Cardiac septum (tissue), 1 donor: ENCODE results near the gene LCN1. TPM values are rescaled to one million over a fixed set of nuclear protein-coding genes. Genes with fewer than 3 reads are reported as not detected.

Experiments
- DNase-seq: peaks from one replicate; pipeline ENCODE4 v3.0.0-alpha.2; 2020; ENCODE audit warnings: low spot score
- intact Hi-C: fragments of 100-400 bp; cut with DNase I; formaldehyde crosslinking; loops from one replicate; pipeline ENCODE4 v1.14.0; 2022
- total RNA-seq: library from RNA; stranded (reverse); fragmentation: NEBNext Ultra II Directional; extraction: Animal tissue kit (Norgen Biotek cat#: 25700); gene quantifications from one replicate; pipeline ENCODE4 v1.2.1, GENCODE V29; 2021
- donor health status: DM: no; HTN: no; CAD: no.

LCN1 gene
- total RNA-seq, 1 donor from 2014 or later: not detected

DNA sequence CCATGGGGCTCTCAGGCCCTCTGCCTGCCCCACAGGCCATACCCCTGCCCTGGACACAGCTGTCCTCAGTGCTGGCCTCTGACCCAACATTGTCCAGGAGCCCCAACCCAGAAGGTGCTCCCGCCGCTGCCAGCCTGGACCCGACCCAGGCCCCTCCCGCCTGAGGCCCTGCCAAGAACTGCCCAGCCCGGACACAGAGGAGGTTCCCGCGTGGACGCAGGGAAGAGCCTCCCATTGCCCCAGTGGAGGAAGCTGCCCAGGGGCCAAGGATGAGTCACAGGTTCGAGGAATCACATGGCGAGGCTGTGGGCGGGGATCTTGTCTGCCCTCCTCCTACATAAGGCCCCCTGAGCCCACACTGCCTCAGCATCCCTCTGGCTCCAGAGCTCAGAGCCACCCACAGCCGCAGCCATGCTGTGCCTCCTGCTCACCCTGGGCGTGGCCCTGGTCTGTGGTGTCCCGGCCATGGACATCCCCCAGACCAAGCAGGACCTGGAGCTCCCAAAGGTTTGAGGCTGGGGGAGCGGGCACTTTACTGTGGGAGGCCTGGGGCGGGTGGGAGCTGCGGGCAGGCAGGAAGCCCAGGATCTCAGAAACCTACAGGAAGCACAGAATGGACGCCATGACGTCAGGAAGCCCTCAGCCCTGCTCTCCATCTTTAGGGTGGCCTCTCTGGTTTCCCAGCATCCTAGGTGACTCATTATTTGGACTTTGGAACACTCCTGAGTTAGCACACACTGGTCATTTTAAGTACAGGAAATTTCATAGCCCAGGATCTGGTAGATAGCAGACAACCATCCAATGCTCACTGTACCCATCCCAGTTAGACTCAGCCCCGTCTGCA, 40.4 kb downstream of the LCN1 start, which contains the start of gene PAEP:
PAEP (plus strand) TSS at position 366 of the 844 bp plus-strand sequence.
- no peak for DNase-seq
- intact Hi-C loops: no loop called here

GRCh38 chr9:135562235-135562745, 41.0 kb downstream of the LCN1 start:
- DNase-seq: no peak
- intact Hi-C loops: no loop called here

GRCh38 chr9:135563039-135563476, 41.8 kb downstream of the LCN1 start:
- no peak for DNase-seq
- intact Hi-C loops: no loop called here

GRCh38 chr9:135563858-135564257, 42.6 kb downstream of the LCN1 start:
- intact Hi-C loops: no loop called here
- DNase-seq: no peak

DNA sequence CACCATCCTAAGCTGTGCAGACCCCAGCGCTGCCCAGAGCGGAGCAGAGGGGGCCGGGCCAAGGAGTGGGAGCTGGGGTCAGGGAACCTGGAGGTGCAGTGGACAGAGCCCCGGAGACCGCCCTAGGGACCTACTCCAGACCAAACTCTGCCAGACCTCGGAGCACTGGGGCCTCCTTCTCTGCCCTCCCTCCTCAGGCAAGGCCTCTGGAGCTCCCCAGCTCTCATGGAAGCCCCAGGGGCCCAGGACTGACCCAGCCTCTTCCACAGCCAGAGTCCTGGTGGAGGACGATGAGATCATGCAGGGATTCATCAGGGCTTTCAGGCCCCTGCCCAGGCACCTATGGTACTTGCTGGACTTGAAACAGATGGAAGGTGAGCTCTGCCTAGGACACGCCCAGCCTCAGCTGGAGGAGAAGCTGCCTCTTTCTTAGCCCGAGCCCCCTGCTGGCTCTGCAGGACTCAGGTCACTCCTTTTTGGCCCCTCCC, 43.9 kb downstream of the LCN1 start:
- no peak for DNase-seq
- intact Hi-C loops: no loop called here

GRCh38 chr9:135565636-135566035, 44.4 kb downstream of the LCN1 start:
- DNase-seq: no peak
- intact Hi-C loops: no loop called here

DNA sequence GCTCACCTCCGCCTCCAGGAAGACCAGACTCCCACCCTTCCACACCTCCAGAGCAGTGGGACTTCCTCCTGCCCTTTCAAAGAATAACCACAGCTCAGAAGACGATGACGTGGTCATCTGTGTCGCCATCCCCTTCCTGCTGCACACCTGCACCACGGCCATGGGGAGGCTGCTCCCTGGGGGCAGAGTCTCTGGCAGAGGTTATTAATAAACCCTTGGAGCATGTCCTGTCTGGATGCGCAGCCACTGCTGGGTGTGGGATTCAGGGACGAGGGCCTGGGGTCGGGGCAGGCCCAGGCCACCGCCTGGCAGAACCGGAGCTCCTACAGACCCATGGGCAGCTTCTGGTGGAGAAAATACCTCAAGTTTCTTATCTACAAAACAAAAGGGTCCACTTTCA, 45.3 kb downstream of the LCN1 start:
- DNase-seq: no peak
- intact Hi-C loops: no loop called here

- no peak for DNase-seq
- intact Hi-C loops: no loop called here
Measured at GRCh38 chr9:135567311-135567710, 46.1 kb downstream of the LCN1 start.

DNA sequence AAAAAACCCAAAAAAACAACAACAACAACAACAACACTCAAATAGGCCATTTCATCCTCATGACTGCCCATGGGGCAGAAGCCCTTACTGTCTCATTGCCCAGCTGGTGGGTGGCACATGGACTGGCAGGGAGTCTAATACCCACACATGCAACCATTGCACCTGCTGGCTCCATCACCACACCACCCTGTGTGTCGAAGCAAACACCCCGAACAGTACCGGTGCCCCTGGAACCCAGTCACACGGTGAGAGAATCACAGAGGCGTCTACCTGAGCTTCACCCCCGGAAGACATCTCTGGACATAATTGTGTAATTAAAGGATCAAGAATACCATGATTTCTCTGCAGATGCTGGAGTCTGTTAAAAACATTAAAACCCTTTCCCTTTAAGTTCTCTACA, 46.8 kb downstream of the LCN1 start:
- DNase-seq: no peak
- intact Hi-C loops: no loop called here

- intact Hi-C loops: no loop called here
- DNase-seq: no peak
Measured at GRCh38 chr9:135570456-135570855, 49.2 kb downstream of the LCN1 start.

GRCh38 chr9:135572233-135572632, 51.0 kb downstream of the LCN1 start:
- no peak for DNase-seq

DNA sequence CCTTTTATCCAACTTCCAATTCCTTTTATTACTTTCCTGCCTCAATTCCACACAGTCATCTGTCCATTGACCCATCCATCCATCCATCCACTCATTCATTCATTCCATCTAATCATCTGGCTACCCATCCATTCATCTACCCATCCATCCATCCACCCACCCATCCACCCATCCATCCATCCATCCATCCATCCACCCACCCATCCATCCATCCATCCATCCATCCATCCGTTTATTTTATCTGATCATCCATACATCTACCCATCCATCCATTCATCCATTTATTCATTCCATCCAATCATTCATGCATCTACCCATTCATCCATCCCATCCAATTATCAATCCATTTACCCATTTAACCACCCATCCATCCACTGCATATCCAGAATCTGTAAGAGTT, 51.9 kb downstream of the LCN1 start:
- intact Hi-C loops: no loop called here
- no peak for DNase-seq

More at GRCh38 chr9:135572233-135572632, 51.0 kb downstream of the LCN1 start:
- intact Hi-C loops: no loop called here

DNA sequence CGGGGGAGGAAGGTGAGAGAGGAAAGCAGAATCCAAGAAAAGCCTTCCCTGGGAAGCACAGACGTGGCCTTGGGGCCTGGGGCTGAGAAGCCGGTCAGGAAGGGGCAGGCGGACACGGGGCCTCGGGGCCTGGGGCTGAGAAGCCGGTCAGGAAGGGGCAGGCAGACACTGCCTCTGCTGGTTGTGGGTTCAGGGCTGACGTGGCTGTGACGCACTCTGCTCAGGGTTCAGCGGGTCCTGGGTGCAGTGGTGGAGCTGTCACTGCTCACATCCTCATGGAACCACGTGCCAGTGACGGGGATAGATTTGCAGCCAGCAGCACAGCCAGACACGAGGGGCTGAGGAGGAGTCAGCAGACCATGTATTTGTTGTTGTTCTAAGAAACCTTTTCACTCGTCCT, 53.1 kb downstream of the LCN1 start:
- DNase-seq: no peak
- intact Hi-C loops: no loop called here

DNA sequence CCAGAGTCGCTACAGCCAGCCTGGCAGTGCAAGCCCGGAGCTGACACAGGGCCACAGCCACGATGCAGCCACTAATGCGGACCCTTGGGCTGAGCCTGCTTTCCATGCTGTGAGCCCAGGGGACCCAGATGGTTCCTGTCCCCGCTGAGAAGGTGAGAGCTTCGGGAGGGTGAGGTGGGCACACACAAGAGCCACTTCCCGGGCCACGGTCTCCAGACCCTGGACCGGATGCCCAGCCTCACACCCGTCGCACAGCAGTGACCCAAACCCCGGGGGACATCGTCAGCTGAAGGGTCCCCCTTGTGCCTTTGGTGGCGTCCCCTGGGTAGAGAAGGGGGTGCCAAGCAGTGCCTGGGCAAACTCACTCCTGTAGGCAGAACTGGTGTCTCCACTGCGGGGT, 53.7 kb downstream of the LCN1 start:
- no peak for DNase-seq
- intact Hi-C loops: no loop called here

Other genes starting within 250 kb of the LCN1 start
- 26.3 TPM for gene PPP1R26, start 41.7 kb upstream of the LCN1 start, total RNA-seq
- gene MRPS2, start 20.8 kb upstream of the LCN1 start, total RNA-seq: 37.2 TPM
- not detected for gene OBP2A, start 24.7 kb downstream of the LCN1 start, total RNA-seq
- gene PAEP, start 40.3 kb downstream of the LCN1 start, total RNA-seq: not detected
- gene GLT6D1, start 118.1 kb downstream of the LCN1 start, total RNA-seq: not detected
- not detected for gene LCN9, start 141.9 kb downstream of the LCN1 start, total RNA-seq
- gene SOHLH1, start 178.0 kb downstream of the LCN1 start, total RNA-seq: not detected
- gene KCNT1, start 180.7 kb downstream of the LCN1 start, total RNA-seq: 1.2 TPM